ENCODE data around the gene ADAMTSL4. TPM values are rescaled to one million over a fixed set of nuclear protein-coding genes. Genes with fewer than 3 reads are reported as not detected.

Gene ADAMTSL4
- total and polyA plus RNA-seq, 2 of the 8 experiments (the other 6 are each of a cell fraction or from before 2014, with no cell fraction given), result 4.2 to 5.4 TPM

GRCh38 chr1:150555198-150555970 lies 6.2 kb downstream of the ADAMTSL4 start:
- no peak overlapping the region for H2AFZ ChIP-seq (ENCODE audit: low read length)
- H3K4me2 ChIP-seq (ENCODE audit: insufficient read depth in 1 of 2, low read depth in 2 of 2, low read length in 2 of 2), result no peak overlapping the region
- peak overlapping the region; percentile 78; the same call in 1 of the 2 replicates for H2BK12ac ChIP-seq (ENCODE audit: low read depth, low read length)
- 0 out of 4 replicates have a peak, but pooled peaks cover 0 to 4% of the 10 kb centered on the region in 2 experiments for H3K79me2 ChIP-seq (ENCODE audit: control insufficient read depth in 1 of 2, insufficient read depth in 2 of 2, low read length in 2 of 2)
- 0 out of 2 replicates have a peak overlapping the region, but pooled peaks have one; percentile 29 for H2AK5ac ChIP-seq (ENCODE audit: low read depth, low read length)
- POLR2A ChIA-PET (ENCODE audit: partially characterized antibody), result interaction anchor here (26.4 to 43.7 kb wide), 2 partner anchors 22 to 58 kb away, joined by 1013 to 1380 read pairs; partner anchors contain the start of genes ENSA and MCL1
- H3K9ac ChIP-seq (replicated peaks in 1 of 4; ENCODE audit: extremely low read depth in 1 of 4, low read depth in 3 of 4, low read length in 3 of 4), result no peak overlapping the region
- H3K79me1 ChIP-seq (ENCODE audit: low read depth, low read length), result 0 out of 2 replicates have a peak, but pooled peaks cover 3% of the 10 kb centered on the region
- H4K20me1 ChIP-seq (replicated peaks in 1 of 2; ENCODE audit: control insufficient read depth in 1 of 2, insufficient read depth in 2 of 2, low read length in 2 of 2), result peaks cover 0 to 6% of the 10 kb centered on the region in 2 experiments
- no peak overlapping the region; the same call in 1 of the 2 replicates for H2BK20ac ChIP-seq (ENCODE audit: low read length)
- H3K9me3 ChIP-seq (ENCODE audit: insufficient read depth in 2 of 2, low read depth in 1 of 2, low read length in 1 of 2), result no peaks in the 10 kb centered on the region
- H4K91ac ChIP-seq (replicated peaks; ENCODE audit: insufficient read length, low read length), result peak overlapping the region; percentile 44
- FAIRE-seq (no peak), DNase-seq (ENCODE audit: low read depth in 1 of 2, low spot score in 2 of 2) (no peak)
- no peak overlapping the region for H3K27ac ChIP-seq (ENCODE audit: low read depth, low read length)
- no peak overlapping the region for H3K14ac ChIP-seq (ENCODE audit: insufficient read length)
- H3K23ac ChIP-seq (ENCODE audit: insufficient read length), result peak overlapping the region; percentile 41
- H2BK120ac ChIP-seq (replicated peaks; ENCODE audit: low read depth, low read length), result no peak overlapping the region
- H4K8ac ChIP-seq (ENCODE audit: extremely low read depth, insufficient read depth, low read length), result no peak overlapping the region
- H3K4me1 ChIP-seq (replicated peaks in 1 of 4; ENCODE audit: control insufficient read depth in 3 of 4, insufficient read depth in 4 of 4, low read length in 3 of 4), result peaks cover 2 to 21% (median 12%) of the 10 kb centered on the region in 4 experiments
- H3K23me2 ChIP-seq (ENCODE audit: low read depth, low read length), result no peaks in the 10 kb centered on the region; the same call in 1 of the 2 replicates
- H3K56ac ChIP-seq (replicated peaks; ENCODE audit: insufficient read length, low read depth, low read length), result no peak overlapping the region
- peak overlapping the region; percentile 96 for H3K4ac ChIP-seq (replicated peaks; ENCODE audit: insufficient read length, low read depth, low read length)
- H3K18ac ChIP-seq (ENCODE audit: extremely low read depth, low read length), result no peak overlapping the region
- no peak overlapping the region for H4K5ac ChIP-seq (ENCODE audit: insufficient read length, low read depth, low read length)
- H3K27me3 ChIP-seq (replicated peaks in 1 of 4; ENCODE audit: control insufficient read depth in 3 of 4, extremely low read depth in 1 of 4, insufficient read depth in 3 of 4, low read length in 3 of 4), result no peaks in the 10 kb centered on the region; a peak in 4 of 7 replicates
- H2BK15ac ChIP-seq (ENCODE audit: low read length), result peak overlapping the region; percentile 21; the same call in 1 of the 2 replicates
- WGBS, 2 experiments (ENCODE audit: extremely low coverage in 1 of 2, insufficient coverage in 1 of 2, insufficient read length in 1 of 2, insufficient replicate concordance in 2 of 2, low coverage in 1 of 2, low lambda C conversion rate in 2 of 2, missing lambda C conversion rate in 1 of 2), result 93% methylated on average over 19 of the region's 19 CpGs; no CpG with 5 or more reads in 1 of the 2 experiments
- H3K4me3 ChIP-seq (ENCODE audit: extremely low read depth in 1 of 4, insufficient read depth in 2 of 4, low read depth in 3 of 4, low read length in 4 of 4), result no peak overlapping the region
- H2BK5ac ChIP-seq (ENCODE audit: low read depth, low read length), result peak overlapping the region; percentile 29; the same call in 1 of the 2 replicates
- peaks cover 0 to 4% (median 2%) of the 10 kb centered on the region in 4 experiments; a peak in 2 of 8 replicates for H3K36me3 ChIP-seq (ENCODE audit: control insufficient read depth in 2 of 4, insufficient read depth in 4 of 4, low read length in 3 of 4)
- TF ChIP-seq CBX8 (IDR thresholded peaks at IDR 0.05; ENCODE audit: borderline replicate concordance, low read depth, low read length), result no peak
- TF ChIP-seq EZH2 (IDR thresholded peaks at IDR 0.05; ENCODE audit: low read depth, low read length, severe bottlenecking), result no peak
- TF ChIP-seq POLR2AphosphoS5 (IDR thresholded peaks at IDR 0.05; ENCODE audit: low read depth, low read length), result peak; percentile 16; the same call in 1 of the 2 replicates
- CTCF ChIA-PET (ENCODE audit: partially characterized antibody), result interaction anchor here (1.7 to 13.7 kb wide), 3 partner anchors 18 to 59 kb away, joined by 6 to 210 read pairs (median 8); no protein-coding TSS in a partner anchor
